ENCODE measurements around the gene TMED6.
A peak's percentile ranks its signal among the peaks of the same experiment; 100 is the strongest.

TMED6 gene

GRCh38 chr16:69350536-69351133, 951 bp downstream of the TMED6 start:
- DNase-seq: no peak

- no peak for DNase-seq
These were observed 2.0 kb downstream of the TMED6 start for GRCh38 chr16:69349536-69349935.

- no peak for DNase-seq
These were observed 3.4 kb downstream of the TMED6 start for GRCh38 chr16:69348222-69348621.

GRCh38 chr16:69346683-69347082, 4.9 kb downstream of the TMED6 start:
- DNase-seq: no peak

- no peak for DNase-seq
These were observed 5.7 kb downstream of the TMED6 start for GRCh38 chr16:69345923-69346322.

- no peak for DNase-seq
These were observed 7.4 kb downstream of the TMED6 start for GRCh38 chr16:69344171-69344570.

- DNase-seq: no peak
These were observed 11.4 kb downstream of the TMED6 start for GRCh38 chr16:69340095-69340644.

- peak; percentile 92 for DNase-seq
These were observed 12.1 kb downstream of the TMED6 start, which contains the start of the genes COG8 and NIP7 for GRCh38 chr16:69339289-69340094. TSS of gene COG8 (minus strand) at chr16:69339564. CDS start at chr16:69339552, 12 bp downstream. TSS of gene NIP7 (plus strand) at chr16:69339772. CDS start at chr16:69339830, 58 bp downstream.

GRCh38 chr16:69338557-69339288, 12.9 kb downstream of the TMED6 start:
- DNase-seq: no peak

- no peak for DNase-seq
These were observed 16.9 kb downstream of the TMED6 start for GRCh38 chr16:69334696-69335095.

- DNase-seq: peak; percentile 80
These were observed 21.1 kb downstream of the TMED6 start, which contains the start of gene PDF for GRCh38 chr16:69330286-69331109. TSS of gene PDF (minus strand) at chr16:69330588. CDS start at chr16:69330570, 18 bp downstream.

- DNase-seq: no peak
These were observed 22.0 kb downstream of the TMED6 start for GRCh38 chr16:69329369-69330285.

GRCh38 chr16:69328854-69329316, 22.7 kb downstream of the TMED6 start:
- DNase-seq: no peak

GRCh38 chr16:69327585-69328310, 23.8 kb downstream of the TMED6 start:
- no peak for DNase-seq

GRCh38 chr16:69326172-69326873, 25.3 kb downstream of the TMED6 start:
- no peak for DNase-seq

- no peak for DNase-seq
These were observed 25.8 kb downstream of the TMED6 start for GRCh38 chr16:69325784-69326171.

GRCh38 chr16:69324585-69325253, 26.9 kb downstream of the TMED6 start:
- DNase-seq: no peak

GRCh38 chr16:69324013-69324531, 27.5 kb downstream of the TMED6 start:
- no peak for DNase-seq

- no peak for DNase-seq
These were observed 28.2 kb downstream of the TMED6 start for GRCh38 chr16:69323415-69323814.

Data from NCI-H774 (cell line).